NCI-H1092 treated with DMSO at 0.1 percent for 48 hours (cell line): ENCODE results near the gene DPH2.
A peak's percentile ranks its signal among the peaks of the same experiment; 100 is the strongest.

Source experiments
- DNase-seq: peaks from one replicate; lab custom pipeline; 2025; lab: John Stamatoyannopoulos, UW

Gene DPH2

GRCh38 chr1:43969416-43969745 is 429 bp upstream of the DPH2 start:
- no peak for DNase-seq

GRCh38 chr1:43970502-43970901 is 692 bp downstream of the DPH2 start:
- no peak for DNase-seq

DNA sequence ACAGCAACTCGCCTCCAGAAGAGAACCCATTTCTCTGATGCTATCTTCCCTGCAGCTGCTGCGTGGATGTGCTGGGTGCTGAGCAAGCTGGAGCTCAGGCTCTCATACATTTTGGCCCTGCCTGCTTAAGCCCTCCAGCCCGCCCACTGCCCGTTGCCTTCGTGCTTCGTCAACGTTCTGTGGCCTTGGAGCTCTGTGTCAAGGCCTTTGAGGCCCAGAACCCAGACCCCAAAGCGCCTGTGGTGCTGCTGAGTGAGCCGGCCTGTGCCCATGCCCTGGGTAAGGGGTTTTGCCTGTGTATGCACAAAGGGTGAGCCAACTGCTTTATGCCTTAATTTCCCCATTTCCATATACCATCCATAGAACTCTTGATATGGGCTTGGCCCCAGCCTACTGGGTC is 1.1 kb downstream of the DPH2 start:
- no peak for DNase-seq

- DNase-seq: no peak
Measured at GRCh38 chr1:43971336-43971980, 1.6 kb downstream of the DPH2 start.

DNA sequence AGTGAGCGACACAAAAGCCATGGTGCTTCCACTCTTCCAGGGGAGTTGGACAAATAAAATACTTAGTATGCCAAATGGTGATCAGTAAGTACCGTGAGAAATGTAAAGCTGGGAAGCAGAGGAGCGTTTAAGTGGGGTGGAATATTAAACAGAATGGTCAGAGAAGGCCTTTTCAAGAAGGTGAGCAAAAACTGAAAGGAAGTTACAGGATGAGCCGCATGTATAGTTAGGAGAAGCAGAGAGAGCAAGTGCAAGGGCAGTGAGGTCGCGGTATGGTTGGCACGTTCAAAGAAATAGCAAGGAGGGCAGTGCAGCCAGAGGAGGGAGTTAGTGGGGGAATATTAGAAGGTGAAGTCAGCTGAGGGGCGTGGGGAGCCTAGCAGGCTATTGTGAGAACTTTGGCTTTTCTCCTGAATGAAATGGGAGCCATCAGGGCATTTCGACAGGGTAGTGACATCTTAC is 4.2 kb downstream of the DPH2 start:
- no peak for DNase-seq

DNA sequence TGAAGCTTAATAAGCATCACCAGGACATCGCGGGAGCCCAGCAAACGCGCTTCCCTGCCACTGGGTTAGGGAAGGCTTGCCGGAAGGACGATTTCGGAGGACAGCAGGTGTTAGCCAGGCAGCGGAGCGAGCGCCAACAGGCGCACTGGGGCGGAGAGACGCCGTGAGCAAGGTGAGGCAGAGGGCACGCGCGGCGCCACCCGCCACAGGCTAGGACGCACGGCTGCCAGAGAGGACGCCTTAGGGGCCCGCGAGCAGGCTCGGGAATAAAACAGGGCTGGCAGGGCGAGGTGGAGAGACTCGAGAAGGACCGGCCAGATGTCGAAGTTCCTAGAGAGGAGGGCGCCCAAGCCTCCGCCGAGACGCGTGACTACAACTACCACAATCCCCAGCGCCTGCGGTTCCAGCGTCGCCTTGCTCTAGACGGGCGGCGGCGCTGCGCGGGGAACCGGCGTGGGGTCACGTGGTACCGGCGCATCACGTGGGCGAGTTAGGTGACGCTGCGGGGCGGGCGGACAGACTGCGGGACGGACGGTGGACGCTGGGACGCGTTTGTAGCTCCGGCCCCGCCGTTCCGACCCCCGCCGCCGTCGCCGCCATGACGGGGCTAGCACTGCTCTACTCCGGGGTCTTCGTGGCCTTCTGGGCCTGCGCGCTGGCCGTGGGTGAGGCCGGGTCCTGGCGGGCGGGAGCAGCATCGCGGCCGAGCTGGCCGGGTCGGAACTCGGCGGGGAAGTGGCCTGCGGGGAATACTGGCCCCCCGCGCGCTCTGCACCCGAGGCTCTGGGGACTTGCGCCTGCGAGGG is 4.8 kb downstream of the DPH2 start, which contains the start of gene ATP6V0B:
ATP6V0B (plus strand) TSS at position 518 of the 806 bp plus-strand sequence; CDS start at position 599, 81 bp downstream.
- peak; percentile 97 for DNase-seq

DNA sequence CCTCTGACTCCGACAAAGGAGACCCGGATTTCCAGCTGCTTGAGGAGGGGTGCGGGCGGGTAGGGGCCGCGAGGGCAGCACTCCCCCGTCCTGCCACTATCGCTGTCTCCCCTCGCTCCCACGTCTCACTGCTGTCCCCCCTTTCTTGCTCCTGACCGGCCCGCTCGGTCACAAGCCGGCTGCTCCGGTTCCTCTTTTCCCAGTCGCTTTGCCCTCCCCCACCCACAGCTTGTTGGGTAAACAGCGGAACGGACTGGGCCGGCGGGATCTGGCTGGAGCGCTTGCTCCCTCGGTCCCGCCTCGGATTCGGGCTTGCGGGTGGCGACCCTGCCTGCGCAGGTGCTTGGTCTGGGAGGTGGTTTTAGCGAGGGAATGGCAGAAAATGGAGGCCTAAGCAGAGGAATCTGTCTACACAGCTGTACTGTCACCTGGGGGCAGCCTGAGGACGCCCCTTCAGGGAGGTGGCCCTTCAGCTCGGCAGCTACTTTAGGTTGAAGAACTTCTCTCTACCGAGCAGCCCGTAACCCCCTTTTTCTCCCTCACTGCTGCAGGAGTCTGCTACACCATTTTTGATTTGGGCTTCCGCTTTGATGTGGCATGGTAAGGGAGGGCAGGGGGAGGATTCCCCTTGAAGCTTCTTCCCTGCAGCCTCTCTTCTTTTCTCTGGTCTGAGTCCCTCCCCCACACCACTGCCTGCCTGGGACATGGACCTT is 5.6 kb downstream of the DPH2 start:
- DNase-seq: peak; percentile 43

DNA sequence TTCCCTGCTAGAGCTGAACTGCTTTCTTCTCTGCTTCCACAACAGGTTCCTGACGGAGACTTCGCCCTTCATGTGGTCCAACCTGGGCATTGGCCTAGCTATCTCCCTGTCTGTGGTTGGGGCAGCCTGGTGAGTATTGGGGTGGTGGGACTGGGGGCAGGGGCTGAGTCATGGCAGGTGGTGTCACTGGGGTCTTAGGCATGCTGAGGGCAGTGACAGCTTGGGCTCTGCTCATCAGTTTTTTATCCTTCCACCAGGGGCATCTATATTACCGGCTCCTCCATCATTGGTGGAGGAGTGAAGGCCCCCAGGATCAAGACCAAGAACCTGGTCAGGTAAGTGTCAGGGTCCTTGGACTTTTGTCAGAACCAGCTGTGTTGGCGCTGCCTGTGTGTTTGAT is 6.2 kb downstream of the DPH2 start:
- no peak for DNase-seq

DNA sequence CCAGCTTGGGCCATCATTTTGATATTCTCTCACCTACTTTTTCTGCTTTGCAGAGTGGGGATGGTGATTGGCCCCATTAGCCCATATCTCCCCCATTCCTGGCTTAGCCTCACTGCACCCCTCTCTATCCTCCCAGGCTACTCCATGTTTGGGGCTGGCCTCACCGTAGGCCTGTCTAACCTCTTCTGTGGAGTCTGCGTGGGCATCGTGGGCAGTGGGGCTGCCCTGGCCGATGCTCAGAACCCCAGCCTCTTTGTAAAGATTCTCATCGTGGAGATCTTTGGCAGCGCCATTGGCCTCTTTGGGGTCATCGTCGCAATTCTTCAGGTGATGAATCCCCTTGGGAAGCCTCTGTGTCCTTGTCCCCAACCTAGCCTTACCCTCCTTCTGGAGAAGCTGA is 7.1 kb downstream of the DPH2 start:
- DNase-seq: no peak

DNA sequence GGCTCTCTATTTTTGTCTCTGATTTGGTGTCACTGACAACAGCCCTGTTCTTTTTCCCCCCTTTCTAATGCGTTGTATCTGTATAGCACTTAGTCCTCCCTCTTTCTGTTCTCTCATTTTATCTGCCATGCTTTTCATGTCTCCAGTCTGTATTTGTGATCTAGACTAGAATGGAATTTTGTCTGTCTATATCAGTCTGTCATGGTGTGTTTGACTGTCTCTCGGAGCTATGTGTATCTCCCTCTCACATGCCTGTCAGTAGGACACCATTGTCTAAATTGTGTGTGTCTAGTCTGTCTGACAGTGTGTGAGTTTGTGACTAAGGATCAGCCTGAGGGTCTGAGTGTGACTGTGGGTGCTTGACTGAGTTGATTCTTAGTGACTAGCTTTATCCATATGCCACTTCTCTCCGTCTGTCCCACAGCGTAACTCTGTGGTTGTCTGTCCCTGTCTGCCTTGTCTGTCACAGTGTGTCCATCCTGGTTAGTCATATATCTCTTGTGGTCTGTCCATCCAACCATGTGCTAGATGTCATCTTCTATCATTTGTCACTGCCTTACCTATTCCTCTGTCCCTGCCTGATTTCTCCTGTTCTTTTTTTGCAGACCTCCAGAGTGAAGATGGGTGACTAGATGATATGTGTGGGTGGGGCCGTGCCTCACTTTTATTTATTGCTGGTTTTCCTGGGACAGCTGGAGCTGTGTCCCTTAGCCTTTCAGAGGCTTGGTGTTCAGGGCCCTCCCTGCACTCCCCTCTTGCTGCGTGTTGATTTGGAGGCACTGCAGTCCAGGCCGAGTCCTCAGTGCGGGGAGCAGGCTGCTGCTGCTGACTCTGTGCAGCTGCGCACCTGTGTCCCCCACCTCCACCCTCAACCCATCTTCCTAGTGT is 7.8 kb downstream of the DPH2 start:
- no peak for DNase-seq

DNA sequence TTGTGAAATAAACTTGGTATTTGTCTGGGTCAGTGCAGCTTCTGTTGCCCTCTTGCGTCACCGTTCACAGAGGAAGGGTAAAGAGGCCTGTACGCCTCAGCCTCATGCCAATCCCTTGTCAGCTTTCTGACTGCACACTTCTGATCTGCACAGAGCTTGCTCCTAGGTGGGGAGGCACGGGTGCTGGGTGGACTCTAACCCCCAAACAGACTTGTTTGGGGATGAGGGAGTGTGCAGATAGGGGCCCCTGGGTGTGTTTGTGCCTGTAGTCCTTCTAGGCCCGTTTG is 8.4 kb downstream of the DPH2 start:
- DNase-seq: no peak

GRCh38 chr1:43978551-43979260 is 8.9 kb downstream of the DPH2 start, which contains the start of gene B4GALT2:
B4GALT2 (plus strand) TSS chr1:43979210; CDS start chr1:43981161, 1,951 bp downstream.
- peak; percentile 54 for DNase-seq

- DNase-seq: no peak
Measured at GRCh38 chr1:43979261-43979527, 9.4 kb downstream of the DPH2 start.

- DNase-seq: peak; percentile 46
Measured at GRCh38 chr1:43979528-43980254, 9.9 kb downstream of the DPH2 start.

- DNase-seq: no peak
Measured at GRCh38 chr1:43980255-43981134, 10.7 kb downstream of the DPH2 start.

GRCh38 chr1:43981135-43981491 is 11.3 kb downstream of the DPH2 start:
- no peak for DNase-seq

GRCh38 chr1:43981636-43982035 is 11.8 kb downstream of the DPH2 start:
- DNase-seq: no peak

- no peak for DNase-seq
Measured at GRCh38 chr1:43982241-43982640, 12.4 kb downstream of the DPH2 start.

- no peak for DNase-seq
Measured at GRCh38 chr1:43982808-43983207, 13.0 kb downstream of the DPH2 start.
